ENCODE results near the gene ITGA6. TPM values are rescaled to one million over a fixed set of nuclear protein-coding genes. Genes with fewer than 3 reads are reported as not detected.

Gene ITGA6
- total and polyA plus RNA-seq, 4 donors: 13.2 to 105 (median 51.9) TPM

DNA sequence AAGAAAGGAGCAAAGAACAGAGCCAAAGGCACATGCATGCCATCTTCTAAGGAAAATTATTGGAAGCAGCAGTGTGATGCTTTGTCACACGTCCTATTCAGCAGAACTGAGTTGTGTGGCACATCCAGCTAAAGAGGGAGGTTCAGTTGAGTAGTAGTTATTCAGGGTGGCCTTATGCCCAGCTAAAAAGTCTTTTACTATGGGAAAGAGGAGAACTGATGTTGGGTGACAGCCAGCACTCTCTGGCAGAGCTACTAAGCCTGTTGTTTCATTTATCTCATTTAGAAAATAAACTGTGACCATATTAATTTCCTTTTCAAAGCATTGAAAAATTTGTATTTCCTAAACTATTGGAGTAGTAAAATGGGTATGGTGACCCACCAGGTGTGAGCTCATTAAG is 18.5 kb downstream of the ITGA6 start:
- no peak overlapping the region for H3K9ac ChIP-seq (ENCODE audit: insufficient read depth in 1 of 2, low read length in 2 of 2)
- H3K9me3 ChIP-seq (ENCODE audit: control insufficient read depth in 4 of 4, insufficient read depth in 3 of 4, low read length in 3 of 4): peaks cover 0 to 2% (median 0%) of the 10 kb centered on the region in 4 donors
- H3K27me3 ChIP-seq (ENCODE audit: control insufficient read depth in 3 of 3, insufficient read depth in 3 of 3, low read length in 2 of 3): no peaks in the 10 kb centered on the region
- ATAC-seq (ENCODE audit: insufficient read depth, low FRiP score) (no peak), DNase-seq (peak; percentile 74 to 90 (median 89))
- peaks cover 5 to 13% (median 8%) of the 10 kb centered on the region in 5 donors for H3K4me1 ChIP-seq (ENCODE audit: control insufficient read depth in 5 of 5, insufficient read depth in 5 of 5, low read length in 5 of 5)
- TF ChIP-seq, protein P1, sequence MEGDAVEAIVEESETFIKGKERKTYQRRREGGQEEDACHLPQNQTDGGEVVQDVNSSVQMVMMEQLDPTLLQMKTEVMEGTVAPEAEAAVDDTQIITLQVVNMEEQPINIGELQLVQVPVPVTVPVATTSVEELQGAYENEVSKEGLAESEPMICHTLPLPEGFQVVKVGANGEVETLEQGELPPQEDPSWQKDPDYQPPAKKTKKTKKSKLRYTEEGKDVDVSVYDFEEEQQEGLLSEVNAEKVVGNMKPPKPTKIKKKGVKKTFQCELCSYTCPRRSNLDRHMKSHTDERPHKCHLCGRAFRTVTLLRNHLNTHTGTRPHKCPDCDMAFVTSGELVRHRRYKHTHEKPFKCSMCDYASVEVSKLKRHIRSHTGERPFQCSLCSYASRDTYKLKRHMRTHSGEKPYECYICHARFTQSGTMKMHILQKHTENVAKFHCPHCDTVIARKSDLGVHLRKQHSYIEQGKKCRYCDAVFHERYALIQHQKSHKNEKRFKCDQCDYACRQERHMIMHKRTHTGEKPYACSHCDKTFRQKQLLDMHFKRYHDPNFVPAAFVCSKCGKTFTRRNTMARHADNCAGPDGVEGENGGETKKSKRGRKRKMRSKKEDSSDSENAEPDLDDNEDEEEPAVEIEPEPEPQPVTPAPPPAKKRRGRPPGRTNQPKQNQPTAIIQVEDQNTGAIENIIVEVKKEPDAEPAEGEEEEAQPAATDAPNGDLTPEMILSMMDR (IDR thresholded peaks at IDR 0.05; ENCODE audit: control extremely low read depth, extremely low read depth): no peak
- no peak overlapping the region for H3K27ac ChIP-seq (ENCODE audit: low read depth in 1 of 2, low read length in 1 of 2)
- H3K36me3 ChIP-seq (ENCODE audit: control insufficient read depth in 4 of 4, insufficient read depth in 4 of 4, low read length in 4 of 4): no peaks in the 10 kb centered on the region
- no peak overlapping the region for H3K4me3 ChIP-seq
- 62 to 64% methylated on average over 1 of the region's 1 CpG for WGBS, 2 donors

DNA sequence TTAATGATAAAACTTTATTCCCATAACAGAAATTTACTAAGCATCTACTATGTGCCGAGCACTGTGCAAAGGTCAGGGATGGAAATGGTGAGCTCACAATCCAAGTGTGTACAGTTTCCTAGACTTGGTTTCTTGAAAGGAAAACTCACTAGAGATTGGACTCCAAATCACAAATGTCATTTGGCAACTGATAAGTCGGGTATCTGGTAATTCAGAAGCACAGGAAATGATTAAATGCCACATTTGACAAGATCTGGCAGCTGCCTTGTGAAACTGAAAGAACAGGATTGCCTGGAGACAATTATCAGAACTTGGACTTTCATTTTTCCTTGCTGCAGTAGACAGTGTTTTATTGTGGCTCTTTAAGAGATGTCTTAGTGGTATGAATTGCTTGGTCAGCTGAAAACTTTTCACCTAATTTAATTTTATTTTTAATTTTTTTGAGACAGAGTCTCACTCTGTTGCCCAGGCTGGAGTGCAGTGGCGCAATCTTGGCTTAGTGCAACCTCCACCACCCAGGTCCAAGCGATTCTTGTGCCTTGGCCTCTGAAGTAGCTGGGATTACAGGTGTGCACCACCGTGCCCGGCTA is 19.2 kb downstream of the ITGA6 start:
- no peak overlapping the region for H3K9ac ChIP-seq (ENCODE audit: insufficient read depth in 1 of 2, low read length in 2 of 2)
- no peaks in the 10 kb centered on the region for H3K27me3 ChIP-seq (ENCODE audit: control insufficient read depth in 3 of 3, insufficient read depth in 3 of 3, low read length in 2 of 3)
- ATAC-seq (ENCODE audit: insufficient read depth, low FRiP score) (no peak), DNase-seq (peak in 2 of 3 donors; percentile 45 to 58)
- peaks cover 5 to 13% (median 8%) of the 10 kb centered on the region in 5 donors for H3K4me1 ChIP-seq (ENCODE audit: control insufficient read depth in 5 of 5, insufficient read depth in 5 of 5, low read length in 5 of 5)
- 74% methylated on average over 6 of the region's 6 CpGs for WGBS, 2 donors
- H3K4me3 ChIP-seq: no peak overlapping the region
- no peaks in the 10 kb centered on the region for H3K36me3 ChIP-seq (ENCODE audit: control insufficient read depth in 4 of 4, insufficient read depth in 4 of 4, low read length in 4 of 4)
- H3K9me3 ChIP-seq (ENCODE audit: control insufficient read depth in 4 of 4, insufficient read depth in 3 of 4, low read length in 3 of 4): peaks cover 0 to 2% (median 0%) of the 10 kb centered on the region in 4 donors
- no peak overlapping the region for H3K27ac ChIP-seq (ENCODE audit: low read depth in 1 of 2, low read length in 1 of 2)
- TF ChIP-seq, protein P1 (IDR thresholded peaks at IDR 0.05; ENCODE audit: control extremely low read depth, extremely low read depth): no peak

DNA sequence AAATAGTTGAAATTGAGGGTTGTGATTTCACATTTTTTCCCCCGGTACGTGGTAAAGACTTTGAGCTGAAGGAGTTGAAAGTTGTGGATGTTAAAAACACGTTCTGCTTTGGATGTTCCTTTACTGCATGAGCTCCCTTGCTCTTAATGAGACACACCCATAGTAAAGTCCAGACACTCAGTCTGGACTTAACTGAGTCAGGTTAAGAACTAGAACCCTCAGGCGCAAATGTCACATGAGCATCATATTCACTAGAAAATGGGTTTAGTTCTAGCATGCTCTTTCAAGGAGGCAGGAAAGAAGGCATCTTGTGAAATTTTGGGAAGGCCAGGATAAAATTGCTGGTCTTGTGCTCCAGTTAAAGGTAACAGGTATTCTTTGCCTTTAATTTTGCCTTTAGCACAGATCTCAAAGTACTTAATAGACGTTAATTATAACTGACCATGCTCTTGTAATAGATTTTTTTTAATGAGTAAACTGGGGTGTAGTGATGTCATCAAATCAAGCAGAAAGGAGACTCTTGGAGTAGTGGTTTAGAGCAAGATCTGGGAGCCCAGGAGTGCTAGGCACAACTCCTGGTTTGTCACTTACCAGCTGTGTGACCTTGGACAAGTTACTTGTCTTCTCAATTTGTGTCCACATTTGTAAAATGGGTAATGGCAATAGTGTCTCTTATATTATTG is 20.6 kb downstream of the ITGA6 start:
- ATAC-seq (ENCODE audit: insufficient read depth, low FRiP score) (no peak), DNase-seq (no peak)
- no peaks in the 10 kb centered on the region for H3K27me3 ChIP-seq (ENCODE audit: control insufficient read depth in 3 of 3, insufficient read depth in 3 of 3, low read length in 2 of 3)
- TF ChIP-seq, protein P1 (IDR thresholded peaks at IDR 0.05; ENCODE audit: control extremely low read depth, extremely low read depth): no peak
- no peaks in the 10 kb centered on the region for H3K36me3 ChIP-seq (ENCODE audit: control insufficient read depth in 4 of 4, insufficient read depth in 4 of 4, low read length in 4 of 4)
- peaks cover 0 to 2% (median 0%) of the 10 kb centered on the region in 4 donors for H3K9me3 ChIP-seq (ENCODE audit: control insufficient read depth in 4 of 4, insufficient read depth in 3 of 4, low read length in 3 of 4)
- H3K4me3 ChIP-seq: no peak overlapping the region
- no peak overlapping the region for H3K27ac ChIP-seq (ENCODE audit: low read depth in 1 of 2, low read length in 1 of 2)
- 88 to 91% methylated on average over 5 of the region's 5 CpGs for WGBS, 2 donors
- H3K4me1 ChIP-seq (ENCODE audit: control insufficient read depth in 5 of 5, insufficient read depth in 5 of 5, low read length in 5 of 5): peaks cover 6 to 17% (median 12%) of the 10 kb centered on the region in 5 donors
- no peak overlapping the region for H3K9ac ChIP-seq (ENCODE audit: insufficient read depth in 1 of 2, low read length in 2 of 2)
